Breast epithelium (tissue), 3 donors: ENCODE measurements around the gene GNG10.

Experiments used
- POLR2A ChIP-seq: fragments of 450-650 bp; IDR thresholded peaks from one replicate; pipeline ENCODE4 v1.6.1; 2016; ENCODE audit warnings: antibody characterized with exemption, mild to moderate bottlenecking, moderate library complexity
- TF ChIP-seq, protein P1 (sequence below), 3 donors: fragments of 450-650 bp; IDR thresholded peaks; one replicate each; pipeline ENCODE4 v1.5.1; 2016 to 2017; ENCODE audit warnings: antibody characterized with exemption in 3 of 3, mild to moderate bottlenecking in 3 of 3, moderate library complexity in 3 of 3

DNA sequence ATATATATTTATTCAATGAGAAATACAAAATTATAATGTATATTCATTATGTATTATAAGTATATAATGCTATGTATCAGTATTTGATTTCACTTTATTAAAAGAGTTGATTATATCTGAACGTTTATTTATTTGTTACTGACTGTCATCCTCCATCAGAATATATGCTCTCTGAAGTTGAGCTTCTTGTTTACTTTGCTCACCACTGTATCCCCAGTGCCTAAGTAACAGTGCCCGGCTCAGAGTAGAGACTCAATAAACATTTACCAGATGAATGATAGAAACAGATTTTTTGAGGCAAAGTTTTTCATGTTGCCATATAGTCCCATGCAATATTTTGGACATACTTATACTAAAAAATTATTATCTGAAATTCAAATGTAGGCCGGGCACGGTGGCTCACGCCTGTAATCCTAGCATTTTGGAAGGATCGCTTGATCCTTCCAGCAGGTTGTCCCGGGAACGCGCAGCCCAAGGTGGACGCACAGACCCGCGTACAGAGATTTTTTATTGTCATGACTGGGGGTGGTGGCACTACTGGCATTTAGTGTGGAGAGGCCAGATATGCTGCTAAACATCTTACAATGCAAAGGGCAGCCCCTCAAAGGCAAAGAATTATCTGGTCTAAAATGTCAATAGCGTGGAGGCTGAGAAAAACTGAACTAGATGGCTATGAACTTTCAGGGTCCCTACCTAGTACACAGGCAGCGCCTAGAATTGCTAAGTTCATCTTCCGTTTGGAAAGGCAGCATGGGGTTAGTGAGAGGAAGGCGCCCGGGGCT is 31.0 kb upstream of the GNG10 start:
- TF ChIP-seq POLR2A: no peak
- TF ChIP-seq, protein P1, sequence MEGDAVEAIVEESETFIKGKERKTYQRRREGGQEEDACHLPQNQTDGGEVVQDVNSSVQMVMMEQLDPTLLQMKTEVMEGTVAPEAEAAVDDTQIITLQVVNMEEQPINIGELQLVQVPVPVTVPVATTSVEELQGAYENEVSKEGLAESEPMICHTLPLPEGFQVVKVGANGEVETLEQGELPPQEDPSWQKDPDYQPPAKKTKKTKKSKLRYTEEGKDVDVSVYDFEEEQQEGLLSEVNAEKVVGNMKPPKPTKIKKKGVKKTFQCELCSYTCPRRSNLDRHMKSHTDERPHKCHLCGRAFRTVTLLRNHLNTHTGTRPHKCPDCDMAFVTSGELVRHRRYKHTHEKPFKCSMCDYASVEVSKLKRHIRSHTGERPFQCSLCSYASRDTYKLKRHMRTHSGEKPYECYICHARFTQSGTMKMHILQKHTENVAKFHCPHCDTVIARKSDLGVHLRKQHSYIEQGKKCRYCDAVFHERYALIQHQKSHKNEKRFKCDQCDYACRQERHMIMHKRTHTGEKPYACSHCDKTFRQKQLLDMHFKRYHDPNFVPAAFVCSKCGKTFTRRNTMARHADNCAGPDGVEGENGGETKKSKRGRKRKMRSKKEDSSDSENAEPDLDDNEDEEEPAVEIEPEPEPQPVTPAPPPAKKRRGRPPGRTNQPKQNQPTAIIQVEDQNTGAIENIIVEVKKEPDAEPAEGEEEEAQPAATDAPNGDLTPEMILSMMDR (IDR thresholded peaks at IDR 0.05): no peak
